ENCODE data around the gene PLXDC2.

Gene PLXDC2

DNA sequence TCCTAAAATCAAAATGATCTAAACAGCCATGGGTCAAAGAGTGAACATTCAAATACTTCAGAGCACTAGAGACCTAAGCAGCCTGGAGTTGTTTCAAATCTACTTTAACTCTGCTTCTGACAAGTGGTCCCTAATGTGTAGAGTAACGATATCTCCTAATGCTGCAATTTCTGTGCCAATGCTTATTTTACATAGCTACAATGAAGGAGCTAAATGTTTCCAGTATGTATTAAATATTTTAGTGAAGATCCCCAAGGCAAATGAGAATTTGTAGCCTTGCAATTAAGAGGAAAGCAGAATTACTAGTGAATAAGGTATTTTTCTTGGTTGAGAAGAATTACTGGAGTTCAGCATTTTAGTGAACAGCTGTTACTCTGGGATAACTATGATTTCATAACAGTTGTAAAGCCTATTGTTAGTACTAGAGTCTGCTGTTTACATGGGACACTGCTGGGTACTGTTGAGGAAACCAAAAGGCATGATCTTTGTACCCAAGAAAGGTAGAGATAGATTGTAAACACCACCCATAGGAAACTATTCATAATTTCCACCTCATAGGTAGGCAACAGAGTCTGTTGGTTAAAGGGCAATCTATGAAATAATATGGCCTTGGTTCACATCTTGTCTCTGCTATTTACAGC, 271.9 kb downstream of the PLXDC2 start:
- no peak overlapping the region for H3K4me3 ChIP-seq (ENCODE audit: low read length)
- no peak for DNase-seq (ENCODE audit: low read depth)
- TF ChIP-seq, protein P1, sequence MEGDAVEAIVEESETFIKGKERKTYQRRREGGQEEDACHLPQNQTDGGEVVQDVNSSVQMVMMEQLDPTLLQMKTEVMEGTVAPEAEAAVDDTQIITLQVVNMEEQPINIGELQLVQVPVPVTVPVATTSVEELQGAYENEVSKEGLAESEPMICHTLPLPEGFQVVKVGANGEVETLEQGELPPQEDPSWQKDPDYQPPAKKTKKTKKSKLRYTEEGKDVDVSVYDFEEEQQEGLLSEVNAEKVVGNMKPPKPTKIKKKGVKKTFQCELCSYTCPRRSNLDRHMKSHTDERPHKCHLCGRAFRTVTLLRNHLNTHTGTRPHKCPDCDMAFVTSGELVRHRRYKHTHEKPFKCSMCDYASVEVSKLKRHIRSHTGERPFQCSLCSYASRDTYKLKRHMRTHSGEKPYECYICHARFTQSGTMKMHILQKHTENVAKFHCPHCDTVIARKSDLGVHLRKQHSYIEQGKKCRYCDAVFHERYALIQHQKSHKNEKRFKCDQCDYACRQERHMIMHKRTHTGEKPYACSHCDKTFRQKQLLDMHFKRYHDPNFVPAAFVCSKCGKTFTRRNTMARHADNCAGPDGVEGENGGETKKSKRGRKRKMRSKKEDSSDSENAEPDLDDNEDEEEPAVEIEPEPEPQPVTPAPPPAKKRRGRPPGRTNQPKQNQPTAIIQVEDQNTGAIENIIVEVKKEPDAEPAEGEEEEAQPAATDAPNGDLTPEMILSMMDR (conservative IDR thresholded peaks at IDR 0.05; ENCODE audit: low read depth, low read length) = no peak

DNA sequence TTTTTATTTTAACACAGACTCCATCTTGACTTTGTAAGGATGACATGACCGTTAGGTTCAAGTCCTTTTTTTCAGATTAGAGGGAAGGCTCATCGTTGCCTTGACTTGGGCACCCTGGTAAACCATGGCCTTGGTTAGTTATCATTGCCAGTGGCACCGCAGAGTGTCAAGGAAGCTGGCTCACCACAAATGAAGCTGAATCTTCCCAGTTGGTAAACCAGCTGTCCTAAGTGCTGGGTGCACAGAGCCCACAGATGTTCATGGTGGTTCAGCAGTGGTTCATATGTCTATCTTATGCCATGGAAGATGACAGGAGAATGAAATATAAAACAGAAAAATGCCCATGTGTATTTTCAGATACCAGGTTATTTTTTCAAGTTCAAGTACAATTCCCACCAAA, 273.6 kb downstream of the PLXDC2 start:
- DNase-seq (ENCODE audit: low read depth) = no peak
- H3K4me3 ChIP-seq (ENCODE audit: low read length) = no peak overlapping the region
- TF ChIP-seq, protein P1 (conservative IDR thresholded peaks at IDR 0.05; ENCODE audit: low read depth, low read length) = no peak

DNA sequence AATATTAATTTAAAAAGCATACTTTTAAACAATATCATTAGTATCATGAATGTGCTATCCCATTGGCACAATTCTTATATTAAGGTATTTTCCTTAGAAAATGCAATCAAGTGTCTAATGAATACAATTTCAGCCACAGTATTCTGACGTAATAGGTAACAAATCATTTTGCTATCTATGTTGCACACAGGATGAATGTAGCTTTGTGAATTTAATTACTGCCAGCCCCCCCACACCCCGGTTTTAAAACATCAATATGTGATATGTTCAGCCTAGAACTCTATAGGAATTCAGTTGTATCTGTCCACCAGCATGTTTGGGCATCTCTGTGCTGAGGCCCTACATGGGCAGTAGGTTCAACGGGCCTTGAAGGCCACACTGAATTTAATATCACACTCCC, 274.6 kb downstream of the PLXDC2 start:
- DNase-seq (ENCODE audit: low read depth) = no peak
- TF ChIP-seq, protein P1 (conservative IDR thresholded peaks at IDR 0.05; ENCODE audit: low read depth, low read length) = no peak
- no peak overlapping the region for H3K4me3 ChIP-seq (ENCODE audit: low read length)

DNA sequence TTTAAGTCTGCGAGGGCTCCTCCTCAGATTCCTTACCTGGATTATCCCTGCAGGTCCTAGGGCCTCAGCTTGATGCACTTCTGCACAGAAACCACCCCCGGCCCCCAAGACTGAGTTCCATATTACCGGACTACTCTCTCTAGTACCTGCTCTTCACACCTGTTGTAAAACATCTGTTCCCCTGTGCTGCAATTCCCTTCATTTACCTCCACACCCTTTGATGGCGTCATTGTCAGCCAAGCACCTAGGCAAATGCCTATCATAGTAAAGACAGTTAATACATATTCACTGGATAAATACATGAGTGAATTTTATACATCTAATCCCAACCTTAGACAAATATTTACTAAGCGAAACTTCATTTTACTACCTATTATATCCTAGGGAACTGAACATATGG, 275.5 kb downstream of the PLXDC2 start:
- no peak for DNase-seq (ENCODE audit: low read depth)
- TF ChIP-seq, protein P1 (conservative IDR thresholded peaks at IDR 0.05; ENCODE audit: low read depth, low read length) = no peak
- no peak overlapping the region for H3K4me3 ChIP-seq (ENCODE audit: low read length)

DNA sequence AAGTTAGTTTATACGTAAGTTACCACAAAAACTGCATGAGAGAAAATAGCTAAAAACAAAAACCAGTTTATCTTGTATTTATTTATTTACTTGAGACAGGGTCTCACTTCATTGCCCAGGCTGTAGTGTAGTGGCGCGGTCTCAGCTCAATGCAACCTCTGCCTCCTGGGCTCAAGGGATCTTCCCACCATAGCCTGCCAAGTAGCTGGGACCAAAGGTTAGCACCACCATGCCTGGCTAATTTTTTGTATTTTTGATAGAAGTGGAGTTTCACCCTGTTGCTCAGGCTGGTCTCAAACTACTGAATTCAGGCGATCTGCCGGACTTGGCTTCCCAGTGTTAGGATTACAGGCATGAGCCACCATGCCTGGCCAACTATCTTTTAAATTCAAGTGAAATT, 277.4 kb downstream of the PLXDC2 start:
- no peak overlapping the region for H3K4me3 ChIP-seq (ENCODE audit: low read length)
- TF ChIP-seq, protein P1 (conservative IDR thresholded peaks at IDR 0.05; ENCODE audit: low read depth, low read length) = no peak
- no peak for DNase-seq (ENCODE audit: low read depth)

DNA sequence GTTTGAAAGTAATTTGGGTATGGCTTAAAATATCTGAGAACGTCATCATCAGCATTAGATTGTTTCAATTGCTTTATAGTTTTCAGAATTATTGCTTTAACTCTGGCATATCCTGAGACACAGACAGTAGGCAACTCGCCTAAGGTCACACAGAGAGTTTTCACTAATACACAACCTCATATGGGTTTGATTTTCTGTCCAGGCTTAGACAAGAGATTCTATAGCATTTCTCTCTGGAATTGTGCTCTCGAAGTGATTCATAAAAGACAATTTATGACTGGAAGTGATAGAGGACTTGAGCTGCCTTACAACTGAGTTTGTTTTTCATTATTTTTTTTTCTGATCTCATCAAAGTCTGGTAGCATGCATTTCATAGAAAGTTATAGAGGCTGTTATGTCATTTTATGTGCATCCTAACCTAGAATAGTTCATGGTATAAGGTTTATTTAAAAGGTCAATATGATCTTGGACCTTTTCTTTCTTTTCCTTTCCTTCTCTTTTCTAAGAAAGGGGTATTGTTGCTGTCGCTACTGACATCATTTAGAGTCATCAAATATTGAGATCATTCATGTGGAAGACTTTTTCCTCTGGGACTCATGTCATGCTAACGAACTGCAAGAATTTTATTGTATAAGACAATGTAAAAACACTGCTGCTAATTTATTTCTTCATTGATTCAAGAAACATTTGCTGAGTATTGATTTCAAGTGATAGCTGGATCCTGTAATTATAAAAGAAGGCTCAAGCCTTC, 278.2 kb downstream of the PLXDC2 start:
- DNase-seq (ENCODE audit: low read depth) = no peak
- H3K4me3 ChIP-seq (ENCODE audit: low read length) = no peak overlapping the region
- TF ChIP-seq, protein P1 (conservative IDR thresholded peaks at IDR 0.05; ENCODE audit: low read depth, low read length) = no peak

DNA sequence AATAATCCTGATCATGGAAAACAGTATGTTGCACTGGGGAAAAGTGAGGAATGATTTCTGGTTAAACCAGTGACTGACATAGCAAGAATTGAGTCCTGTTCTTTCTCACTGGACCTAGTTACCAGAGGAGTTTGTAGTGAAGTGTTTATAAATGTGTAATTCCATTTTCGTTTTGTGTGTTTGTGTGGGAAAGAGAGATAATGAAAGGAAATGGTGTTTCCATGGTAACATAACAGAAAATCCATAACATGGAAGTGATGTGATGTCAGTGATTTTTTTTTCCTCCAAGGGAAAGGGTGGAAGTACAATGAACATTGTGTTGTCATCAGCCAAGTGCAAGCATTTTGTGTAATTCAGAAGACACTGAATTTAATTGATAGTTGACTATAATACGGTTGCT, 283.9 kb downstream of the PLXDC2 start:
- DNase-seq (ENCODE audit: low read depth) = peak; percentile 56
- TF ChIP-seq, protein P1 (conservative IDR thresholded peaks at IDR 0.05; ENCODE audit: low read depth, low read length) = no peak
- H3K4me3 ChIP-seq (ENCODE audit: low read length) = no peak overlapping the region
